DOHH2 (cell line): ENCODE measurements around the gene IL22RA1.

ENCODE experiments used
- EZH2phosphoT487 ChIP-seq: fragments of 200-600 bp; sonication (generic); IDR thresholded peaks from 2 replicates; pipeline ENCODE4 v1.6.1; 2017; ENCODE audit warnings: borderline replicate concordance, mild to moderate bottlenecking, antibody characterized with exemption, low read length, moderate library complexity, mixed read lengths
- TF ChIP-seq, protein P1 (sequence below): fragments of 200-600 bp; sonication (generic); IDR thresholded peaks from one replicate; pipeline ENCODE4 v1.5.1; 2014; ENCODE audit warnings: antibody characterized with exemption, mild to moderate bottlenecking, low read depth, low read length; ENCODE audit not compliant: poor library complexity, severe bottlenecking

DNA sequence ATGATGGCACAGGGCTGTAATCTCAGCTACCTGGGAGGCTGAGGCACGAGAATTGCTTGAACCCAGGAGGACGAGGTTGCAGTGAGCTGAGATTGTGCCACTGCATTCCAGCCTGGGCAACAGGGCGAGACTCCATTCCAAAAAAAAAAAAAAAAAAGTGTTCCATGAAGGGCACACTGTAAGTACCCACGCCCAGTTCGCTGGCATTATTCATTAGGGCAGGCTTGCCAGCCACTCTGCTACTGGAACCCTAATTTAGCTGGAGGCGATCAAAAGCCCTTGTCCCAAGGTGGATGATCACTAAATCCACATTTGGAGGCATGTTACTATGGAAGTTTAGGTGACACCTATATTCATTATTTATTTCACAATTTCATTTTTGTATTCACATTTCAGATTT, 39.1 kb upstream of the IL22RA1 start:
- TF ChIP-seq, protein P1, sequence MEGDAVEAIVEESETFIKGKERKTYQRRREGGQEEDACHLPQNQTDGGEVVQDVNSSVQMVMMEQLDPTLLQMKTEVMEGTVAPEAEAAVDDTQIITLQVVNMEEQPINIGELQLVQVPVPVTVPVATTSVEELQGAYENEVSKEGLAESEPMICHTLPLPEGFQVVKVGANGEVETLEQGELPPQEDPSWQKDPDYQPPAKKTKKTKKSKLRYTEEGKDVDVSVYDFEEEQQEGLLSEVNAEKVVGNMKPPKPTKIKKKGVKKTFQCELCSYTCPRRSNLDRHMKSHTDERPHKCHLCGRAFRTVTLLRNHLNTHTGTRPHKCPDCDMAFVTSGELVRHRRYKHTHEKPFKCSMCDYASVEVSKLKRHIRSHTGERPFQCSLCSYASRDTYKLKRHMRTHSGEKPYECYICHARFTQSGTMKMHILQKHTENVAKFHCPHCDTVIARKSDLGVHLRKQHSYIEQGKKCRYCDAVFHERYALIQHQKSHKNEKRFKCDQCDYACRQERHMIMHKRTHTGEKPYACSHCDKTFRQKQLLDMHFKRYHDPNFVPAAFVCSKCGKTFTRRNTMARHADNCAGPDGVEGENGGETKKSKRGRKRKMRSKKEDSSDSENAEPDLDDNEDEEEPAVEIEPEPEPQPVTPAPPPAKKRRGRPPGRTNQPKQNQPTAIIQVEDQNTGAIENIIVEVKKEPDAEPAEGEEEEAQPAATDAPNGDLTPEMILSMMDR = no peak
- no peak for TF ChIP-seq EZH2phosphoT487
